ENCODE data around the gene CETP.

Gene CETP

GRCh38 chr16:57023541-57024249 lies 61.9 kb downstream of the CETP start:
- DNase-seq, result peak; percentile 66

GRCh38 chr16:57024894-57025680 lies 63.3 kb downstream of the CETP start:
- no peak for DNase-seq

- no peak for DNase-seq
Observed at GRCh38 chr16:57025941-57026777, 64.4 kb downstream of the CETP start.

GRCh38 chr16:57026778-57027062 lies 65.0 kb downstream of the CETP start:
- no peak for DNase-seq

- DNase-seq, result no peak
Observed at GRCh38 chr16:57027067-57027466, 65.3 kb downstream of the CETP start.

GRCh38 chr16:57028086-57028485 lies 66.3 kb downstream of the CETP start:
- DNase-seq, result no peak

- DNase-seq, result no peak
Observed at GRCh38 chr16:57029161-57030160, 67.7 kb downstream of the CETP start.

GRCh38 chr16:57030346-57030902 lies 68.7 kb downstream of the CETP start:
- no peak for DNase-seq

GRCh38 chr16:57031156-57031555 lies 69.4 kb downstream of the CETP start:
- no peak for DNase-seq

GRCh38 chr16:57032346-57032745 lies 70.6 kb downstream of the CETP start:
- no peak for DNase-seq

GRCh38 chr16:57032931-57033330 lies 71.2 kb downstream of the CETP start:
- no peak for DNase-seq

Data from effector CD8-positive, alpha-beta T cell (primary cell).